ENCODE results near the gene MAP1LC3B2. TPM values are rescaled to one million over a fixed set of nuclear protein-coding genes. Genes with fewer than 3 reads are reported as not detected.

The MAP1LC3B2 gene
- total and polyA plus RNA-seq, 2 of the 8 experiments (the other 6 are each of a cell fraction or from before 2014, with no cell fraction given), result 0.39 to 1.5 TPM

GRCh38 chr12:116516657-116517056 lies 42.5 kb upstream of the MAP1LC3B2 start:
- H4K5ac ChIP-seq (ENCODE audit: insufficient read length, low read depth, low read length), result no peak overlapping the region
- H4K8ac ChIP-seq (ENCODE audit: extremely low read depth, insufficient read depth, low read length), result 0 out of 2 replicates have a peak overlapping the region, but pooled peaks have one; percentile 54
- no peak overlapping the region for H3K9ac ChIP-seq (replicated peaks in 1 of 4; ENCODE audit: extremely low read depth in 1 of 4, low read depth in 3 of 4, low read length in 3 of 4)
- ChIA-PET POLR2A (ENCODE audit: partially characterized antibody) (interaction anchor here (1.0 to 1.7 kb wide), 3 partner anchors 9 to 22 kb away, joined by 3 to 4 read pairs (median 4); no protein-coding TSS in a partner anchor), CTCF (ENCODE audit: partially characterized antibody) (interaction anchor here (0.6 to 0.7 kb wide), 3 partner anchors 14 to 518 kb away, joined by 3 to 4 read pairs (median 3); no protein-coding TSS in a partner anchor)
- no peak overlapping the region for H2BK5ac ChIP-seq (ENCODE audit: low read depth, low read length)
- H3K23me2 ChIP-seq (ENCODE audit: low read depth, low read length), result no peaks in the 10 kb centered on the region
- H2BK15ac ChIP-seq (ENCODE audit: low read length), result no peak overlapping the region
- H3K18ac ChIP-seq (ENCODE audit: extremely low read depth, low read length), result peak overlapping the region; percentile 11; the same call in 1 of the 2 replicates
- no peak overlapping the region for H2BK20ac ChIP-seq (ENCODE audit: low read length)
- peaks cover 2 to 9% (median 3%) of the 10 kb centered on the region in 4 experiments; a peak in 4 of 7 replicates for H3K27me3 ChIP-seq (replicated peaks in 1 of 4; ENCODE audit: control insufficient read depth in 3 of 4, extremely low read depth in 1 of 4, insufficient read depth in 3 of 4, low read length in 3 of 4)
- no peak overlapping the region for H4K91ac ChIP-seq (replicated peaks; ENCODE audit: insufficient read length, low read length)
- peaks cover 0 to 13% (median 10%) of the 10 kb centered on the region in 4 experiments for H3K4me1 ChIP-seq (replicated peaks in 1 of 4; ENCODE audit: control insufficient read depth in 3 of 4, insufficient read depth in 4 of 4, low read length in 3 of 4)
- no peak overlapping the region for H2AK5ac ChIP-seq (ENCODE audit: low read depth, low read length)
- no peak overlapping the region for H3K56ac ChIP-seq (replicated peaks; ENCODE audit: insufficient read length, low read depth, low read length)
- H2BK12ac ChIP-seq (ENCODE audit: low read depth, low read length), result no peak overlapping the region
- H3K36me3 ChIP-seq (ENCODE audit: control insufficient read depth in 2 of 4, insufficient read depth in 4 of 4, low read length in 3 of 4), result no peaks in the 10 kb centered on the region
- no peak overlapping the region for H3K14ac ChIP-seq (ENCODE audit: insufficient read length)
- no peak overlapping the region for H3K27ac ChIP-seq (ENCODE audit: low read depth, low read length)
- H2BK120ac ChIP-seq (replicated peaks; ENCODE audit: low read depth, low read length), result no peak overlapping the region
- no peak overlapping the region for H3K4me2 ChIP-seq (ENCODE audit: insufficient read depth in 1 of 2, low read depth in 2 of 2, low read length in 2 of 2)
- WGBS, 2 experiments (ENCODE audit: extremely low coverage in 1 of 2, insufficient coverage in 1 of 2, insufficient read length in 1 of 2, insufficient replicate concordance in 2 of 2, low coverage in 1 of 2, low lambda C conversion rate in 2 of 2, missing lambda C conversion rate in 1 of 2), result 99% methylated on average over 11 of the region's 11 CpGs; no CpG with 5 or more reads in 1 of the 2 experiments
- FAIRE-seq (no peak), DNase-seq (ENCODE audit: low read depth in 1 of 2, low spot score in 2 of 2) (no peak)
- no peaks in the 10 kb centered on the region for H3K79me2 ChIP-seq (ENCODE audit: control insufficient read depth in 1 of 2, insufficient read depth in 2 of 2, low read length in 2 of 2)
- H3K4ac ChIP-seq (replicated peaks; ENCODE audit: insufficient read length, low read depth, low read length), result no peak overlapping the region
- no peak overlapping the region for H3K23ac ChIP-seq (ENCODE audit: insufficient read length)
- peaks cover 3% of the 10 kb centered on the region in 2 experiments for H4K20me1 ChIP-seq (replicated peaks in 1 of 2; ENCODE audit: control insufficient read depth in 1 of 2, insufficient read depth in 2 of 2, low read length in 2 of 2)
- H2AFZ ChIP-seq (ENCODE audit: low read length), result no peak overlapping the region
- no peaks in the 10 kb centered on the region for H3K79me1 ChIP-seq (ENCODE audit: low read depth, low read length)
- no peaks in the 10 kb centered on the region for H3K9me3 ChIP-seq (ENCODE audit: insufficient read depth in 2 of 2, low read depth in 1 of 2, low read length in 1 of 2)
- H3K4me3 ChIP-seq (ENCODE audit: extremely low read depth in 1 of 4, insufficient read depth in 2 of 4, low read depth in 3 of 4, low read length in 4 of 4), result no peak overlapping the region
- TF ChIP-seq BRCA1 (IDR thresholded peaks at IDR 0.05; ENCODE audit: low read depth, low read length) (no peak), EGR1 (IDR thresholded peaks at IDR 0.05; ENCODE audit: borderline replicate concordance, low read depth, low read length) (no peak), KDM1A (IDR thresholded peaks at IDR 0.05; ENCODE audit: borderline replicate concordance, low read length) (no peak), RBBP5 (IDR thresholded peaks at IDR 0.05; ENCODE audit: borderline replicate concordance, low read depth, low read length) (no peak), KDM4A (IDR thresholded peaks at IDR 0.05; ENCODE audit: low read depth, low read length, severe bottlenecking) (no peak), SIX5 (IDR thresholded peaks at IDR 0.05; ENCODE audit: low read depth, low read length) (no peak)

Data from H1 (cell line).